Endothelial cell of umbilical vein (primary cell): ENCODE measurements around the gene MEI1. TPM values are rescaled to one million over a fixed set of nuclear protein-coding genes. Genes with fewer than 3 reads are reported as not detected.

Source experiments
- BruUV-seq: library from RNA; stranded (reverse); fragments of 400-500 nt; replicated peaks from 2 replicates; lab custom pipeline; 2021; lab: Mats Ljungman, UMichigan
- CTCF ChIA-PET: fragments of 300-600, 350-600 bp; sonication (Branson Sonifier 250); formaldehyde crosslinking; loops from one replicate; lab custom pipeline; 2021; ENCODE audit warnings: antibody characterized with exemption, inconsistent platforms; lab: Charles Lee
- POLR2A ChIA-PET: fragments of 300-600, 350-600 bp; sonication (Branson Sonifier 250); formaldehyde crosslinking; loops from one replicate; lab custom pipeline; 2021; ENCODE audit warnings: antibody characterized with exemption, inconsistent platforms; lab: Charles Lee
- DNase-seq: peaks from one replicate; pipeline ENCODE4 v3.0.0-alpha.2; 2011; ENCODE audit warnings: low read depth, low spot score
- FAIRE-seq: peaks from 2 replicates; lab custom pipeline; 2011; peaks lifted over from hg19 to GRCh38; lab: Jason Lieb, UNC
- H2AFZ ChIP-seq: 2 replicates; pipeline ENCODE4 v1.6.0; 2012; ENCODE audit warnings: low read depth, low read length, control low read depth, inconsistent platforms
- H3K27ac ChIP-seq: 2 replicates; pipeline ENCODE4 v1.5.1; 2011; ENCODE audit warnings: low read depth, mild to moderate bottlenecking, control low read depth, low read length, moderate library complexity; ENCODE audit not compliant: insufficient read depth
- H3K27me3 ChIP-seq, 2 experiments: 2 replicates each; pipeline versions ENCODE4 v1.6.0 to v1.6.1; 2011; ENCODE audit warnings: low read length in 2 of 2, mixed read lengths in 1 of 2; ENCODE audit not compliant: control insufficient read depth in 2 of 2, insufficient read depth in 2 of 2
- H3K36me3 ChIP-seq, 2 experiments: 2 replicates in 1 of 2; 3 replicates in 1 of 2; pipeline ENCODE4 v1.5.1; 2011; ENCODE audit warnings: low read length in 2 of 2, mild to moderate bottlenecking in 1 of 2, moderate library complexity in 1 of 2; ENCODE audit not compliant: control insufficient read depth in 2 of 2, insufficient read depth in 2 of 2; ENCODE audit errors: extremely low read depth in 1 of 2
- H3K4me1 ChIP-seq: 3 replicates; pipeline ENCODE4 v1.5.1; 2011; ENCODE audit warnings: mild to moderate bottlenecking, low read length; ENCODE audit not compliant: control insufficient read depth, insufficient read depth; ENCODE audit errors: extremely low read depth
- H3K4me2 ChIP-seq: 2 replicates; pipeline ENCODE4 v1.6.1; 2011; ENCODE audit warnings: low read length, control low read depth, mixed read lengths; ENCODE audit not compliant: insufficient read depth
- H3K4me3 ChIP-seq, 3 experiments: fragments of 200-600 bp in 1 of 3; sonication (generic), shearing (Covaris generic) in 1 of 3; replicated peaks in 1 of 3; 2 replicates each; pipeline ENCODE4 v1.5.1; 2011 to 2016; ENCODE audit warnings: control low read depth in 3 of 3, low read length in 3 of 3, mild to moderate bottlenecking in 2 of 3, inconsistent platforms in 1 of 3, low read depth in 1 of 3, moderate library complexity in 1 of 3; ENCODE audit not compliant: insufficient read depth in 1 of 3
- H3K79me2 ChIP-seq: 2 replicates; pipeline ENCODE4 v1.6.0; 2012; ENCODE audit warnings: low read length, inconsistent platforms; ENCODE audit not compliant: control insufficient read depth, insufficient read depth
- H3K9ac ChIP-seq: replicated peaks from 2 replicates; pipeline ENCODE3; 2011; ENCODE audit warnings: low read length, control low read depth; ENCODE audit not compliant: insufficient read depth; ENCODE audit errors: extremely low read depth
- H3K9me1 ChIP-seq: replicated peaks from 3 replicates; pipeline ENCODE4 v1.6.0; 2011; ENCODE audit warnings: mild to moderate bottlenecking, low read length; ENCODE audit not compliant: control insufficient read depth, insufficient read depth; ENCODE audit errors: extremely low read depth
- H3K9me3 ChIP-seq: replicated peaks from 2 replicates; pipeline ENCODE4 v1.5.1; 2012; ENCODE audit warnings: low read length, inconsistent platforms; ENCODE audit not compliant: control insufficient read depth, insufficient read depth
- H4K20me1 ChIP-seq: replicated peaks from 2 replicates; pipeline ENCODE3; 2011; ENCODE audit warnings: mild to moderate bottlenecking, low read length; ENCODE audit not compliant: control insufficient read depth, insufficient read depth; ENCODE audit errors: extremely low read depth
- EZH2 ChIP-seq: IDR thresholded peaks from 2 replicates; pipeline ENCODE4 v1.6.1; 2012; ENCODE audit warnings: borderline replicate concordance, low read depth, mild to moderate bottlenecking, moderate library complexity, low read length, inconsistent platforms; ENCODE audit not compliant: severe bottlenecking
- FOS ChIP-seq: IDR thresholded peaks from 2 replicates; pipeline ENCODE4 v1.6.1; 2011; ENCODE audit warnings: mild to moderate bottlenecking, low read length, moderate library complexity, borderline replicate concordance; ENCODE audit not compliant: insufficient read depth
- GATA2 ChIP-seq: IDR thresholded peaks from 2 replicates; pipeline ENCODE4 v1.7.0; 2011; ENCODE audit warnings: low read depth, mild to moderate bottlenecking, moderate library complexity, mixed read lengths, low read length; ENCODE audit not compliant: insufficient read length, insufficient read depth
- JUN ChIP-seq: IDR thresholded peaks from 2 replicates; pipeline ENCODE4 v1.6.1; 2011; ENCODE audit warnings: borderline replicate concordance, low read depth; ENCODE audit not compliant: insufficient read length, insufficient read depth
- MYC ChIP-seq: IDR thresholded peaks from one replicate; pipeline ENCODE4 v1.6.1; 2011; ENCODE audit warnings: mild to moderate bottlenecking, low read depth, low read length
- POLR2A ChIP-seq: IDR thresholded peaks from 2 replicates; pipeline ENCODE4 v1.6.1; 2012; ENCODE audit warnings: low read depth, mild to moderate bottlenecking, control low read depth, low read length
- POLR2AphosphoS5 ChIP-seq: IDR thresholded peaks from 2 replicates; pipeline ENCODE4 v1.6.1; 2012; ENCODE audit warnings: low read depth, mild to moderate bottlenecking, control low read depth, low read length, moderate library complexity; ENCODE audit not compliant: insufficient read depth
- dilution Hi-C: fragments of 300-500 bp; cut with MboI; formaldehyde crosslinking; loops from one replicate; pipeline ENCODE4 v1.15.0; 2019; ENCODE audit warnings: low sequenced_read_pairs; ENCODE audit not compliant: extremely low pct_ligation_motif_present
- intact Hi-C: fragments of 100-400 bp; cut with micrococcal nuclease; formaldehyde crosslinking; loops from one replicate; pipeline ENCODE4 v1.10.0; 2022
- polyA plus RNA-seq, 4 experiments: library from polyadenylated mRNA; depleted of rRNA in 3 of 4; stranded (reverse) in 3 of 4; unstranded in 1 of 4; fragments of >200 nt; gene quantifications; 2 replicates each; pipeline versions ENCODE4 v1.2.1 to v1.2.3, GENCODE V29; 2011 to 2012; ENCODE audit warnings: missing spikeins in 1 of 4
- total RNA-seq: library from RNA; stranded (reverse); gene quantifications from 2 replicates; pipeline ENCODE4 v1.2.3, GENCODE V29; 2021
- TF ChIP-seq, protein P1 (sequence below): IDR thresholded peaks from 2 replicates; pipeline ENCODE4 v1.6.1; 2011; ENCODE audit not compliant: insufficient read depth, insufficient read length
- TF ChIP-seq, protein P2 (sequence below), 2 donors: IDR thresholded peaks; 1 replicate in 1 of 2; 2 replicates in 1 of 2; pipeline ENCODE4 v1.5.1; 2011; ENCODE audit warnings: low read length in 2 of 2, mild to moderate bottlenecking in 2 of 2, moderate library complexity in 2 of 2, control low read depth in 1 of 2, inconsistent platforms in 1 of 2, low read depth in 1 of 2; ENCODE audit not compliant: insufficient read depth in 1 of 2; ENCODE audit errors: extremely low read depth in 1 of 2

Gene MEI1
- total and polyA plus RNA-seq, 2 donors (not counting 3 experiments of a cell fraction or from before 2014, with no cell fraction given), result 1.5 to 1.9 TPM

DNA sequence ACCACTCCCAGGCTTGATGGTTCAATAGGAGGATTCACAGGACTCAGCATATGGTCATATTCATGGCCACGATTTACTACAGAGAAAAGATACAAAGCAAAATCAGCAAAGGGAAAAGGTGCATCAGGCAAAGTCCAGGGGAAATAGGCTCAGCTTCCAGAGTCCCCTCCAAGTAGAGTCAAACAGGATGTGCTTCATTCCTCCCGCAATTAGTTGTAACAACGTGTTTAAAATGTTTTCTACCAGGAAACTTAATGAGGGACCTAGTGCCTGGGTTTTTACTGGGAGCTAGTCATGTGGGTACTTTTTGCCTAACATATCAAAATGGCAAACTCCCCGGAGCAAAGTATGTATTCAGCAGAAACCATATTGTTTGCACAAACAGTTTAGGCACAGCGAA, 118.7 kb downstream of the MEI1 start:
- CTCF ChIA-PET, result interaction anchor here (0.6 to 1.8 kb wide), 4 partner anchors 10 to 123 kb away, joined by 3 to 8 read pairs (median 4); no protein-coding TSS in a partner anchor
- H3K36me3 ChIP-seq, result no peaks in the 10 kb centered on the region
- H3K9me3 ChIP-seq, result no peaks in the 10 kb centered on the region
- H3K27ac ChIP-seq, result no peak overlapping the region
- no peak overlapping the region for H2AFZ ChIP-seq
- no TSS peak for BruUV-seq
- no peak overlapping the region for H3K9ac ChIP-seq
- dilution Hi-C loops, result no loop called here
- H3K4me3 ChIP-seq, result no peak overlapping the region
- H3K4me2 ChIP-seq, result no peak overlapping the region
- H3K27me3 ChIP-seq, result no peaks in the 10 kb centered on the region
- H3K9me1 ChIP-seq, result no peaks in the 10 kb centered on the region
- intact Hi-C loops, result no loop called here
- no peaks in the 10 kb centered on the region for H3K79me2 ChIP-seq
- TF ChIP-seq, protein P1, sequence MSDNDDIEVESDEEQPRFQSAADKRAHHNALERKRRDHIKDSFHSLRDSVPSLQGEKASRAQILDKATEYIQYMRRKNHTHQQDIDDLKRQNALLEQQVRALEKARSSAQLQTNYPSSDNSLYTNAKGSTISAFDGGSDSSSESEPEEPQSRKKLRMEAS, result no peak
- TF ChIP-seq EZH2 (no peak), POLR2A (no peak), FOS (no peak), JUN (no peak), POLR2AphosphoS5 (no peak), MYC (no peak), GATA2 (no peak)
- TF ChIP-seq, protein P2, sequence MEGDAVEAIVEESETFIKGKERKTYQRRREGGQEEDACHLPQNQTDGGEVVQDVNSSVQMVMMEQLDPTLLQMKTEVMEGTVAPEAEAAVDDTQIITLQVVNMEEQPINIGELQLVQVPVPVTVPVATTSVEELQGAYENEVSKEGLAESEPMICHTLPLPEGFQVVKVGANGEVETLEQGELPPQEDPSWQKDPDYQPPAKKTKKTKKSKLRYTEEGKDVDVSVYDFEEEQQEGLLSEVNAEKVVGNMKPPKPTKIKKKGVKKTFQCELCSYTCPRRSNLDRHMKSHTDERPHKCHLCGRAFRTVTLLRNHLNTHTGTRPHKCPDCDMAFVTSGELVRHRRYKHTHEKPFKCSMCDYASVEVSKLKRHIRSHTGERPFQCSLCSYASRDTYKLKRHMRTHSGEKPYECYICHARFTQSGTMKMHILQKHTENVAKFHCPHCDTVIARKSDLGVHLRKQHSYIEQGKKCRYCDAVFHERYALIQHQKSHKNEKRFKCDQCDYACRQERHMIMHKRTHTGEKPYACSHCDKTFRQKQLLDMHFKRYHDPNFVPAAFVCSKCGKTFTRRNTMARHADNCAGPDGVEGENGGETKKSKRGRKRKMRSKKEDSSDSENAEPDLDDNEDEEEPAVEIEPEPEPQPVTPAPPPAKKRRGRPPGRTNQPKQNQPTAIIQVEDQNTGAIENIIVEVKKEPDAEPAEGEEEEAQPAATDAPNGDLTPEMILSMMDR (IDR thresholded peaks at IDR 0.05; ENCODE audit: extremely low read depth in 1 of 2, insufficient read depth in 1 of 2, low read depth in 1 of 2, low read length in 2 of 2), result no peak
- no peaks in the 10 kb centered on the region for H3K4me1 ChIP-seq
- H4K20me1 ChIP-seq, result no peaks in the 10 kb centered on the region
- DNase-seq (no peak), FAIRE-seq (no peak)
- POLR2A ChIA-PET, result no interaction called here
